ENCODE data around the gene CD7.

Gene CD7

GRCh38 chr17:82346342-82347300 is 29.2 kb upstream of the CD7 start:
- DNase-seq (ENCODE audit: low read depth in 3 of 3) = no peak

- DNase-seq (ENCODE audit: low read depth in 3 of 3) = no peak
These were observed 28.0 kb upstream of the CD7 start for GRCh38 chr17:82345151-82345976.

- no peak for DNase-seq (ENCODE audit: low read depth in 3 of 3)
These were observed 26.9 kb upstream of the CD7 start for GRCh38 chr17:82344175-82344907.

GRCh38 chr17:82343560-82343959 is 26.2 kb upstream of the CD7 start:
- no peak for DNase-seq (ENCODE audit: low read depth in 3 of 3)

GRCh38 chr17:82342361-82343079 is 25.1 kb upstream of the CD7 start:
- DNase-seq (ENCODE audit: low read depth in 3 of 3) = no peak

- DNase-seq (ENCODE audit: low read depth in 3 of 3) = no peak
These were observed 22.5 kb upstream of the CD7 start for GRCh38 chr17:82339634-82340580.

GRCh38 chr17:82338858-82339633 is 21.6 kb upstream of the CD7 start:
- no peak for DNase-seq (ENCODE audit: low read depth in 3 of 3)

- no peak for DNase-seq (ENCODE audit: low read depth in 3 of 3)
These were observed 17.4 kb upstream of the CD7 start for GRCh38 chr17:82334622-82335394.

GRCh38 chr17:82334204-82334621 is 16.8 kb upstream of the CD7 start:
- DNase-seq (ENCODE audit: low read depth in 3 of 3) = no peak

- DNase-seq (ENCODE audit: low read depth in 3 of 3) = no peak
These were observed 16.1 kb upstream of the CD7 start, which contains the start of gene SECTM1 for GRCh38 chr17:82333279-82334171. Gene SECTM1, minus strand, starts transcription at chr17:82333766. Its CDS starts 6,526 bp downstream, at chr17:82327240.

- no peak for DNase-seq (ENCODE audit: low read depth in 3 of 3)
These were observed 15.4 kb upstream of the CD7 start for GRCh38 chr17:82332669-82333278.

- no peak for DNase-seq (ENCODE audit: low read depth in 3 of 3)
These were observed 14.0 kb upstream of the CD7 start for GRCh38 chr17:82331345-82331939.

GRCh38 chr17:82330322-82331239 is 13.2 kb upstream of the CD7 start:
- DNase-seq (ENCODE audit: low read depth in 3 of 3) = no peak

- no peak for DNase-seq (ENCODE audit: low read depth in 3 of 3)
These were observed 12.4 kb upstream of the CD7 start for GRCh38 chr17:82329683-82330321.

GRCh38 chr17:82328994-82329507 is 11.6 kb upstream of the CD7 start:
- DNase-seq (ENCODE audit: low read depth in 3 of 3) = no peak
